H1 (cell line): ENCODE data around the gene PRAMEF14. TPM values are rescaled to one million over a fixed set of nuclear protein-coding genes. Genes with fewer than 3 reads are reported as not detected.
"Not testable (repeated sequence)": the region's sequence is repeated elsewhere in the genome, so short reads cannot be mapped to it uniquely, and the experiment has no call there.

Source experiments
- CTCF ChIA-PET: fragments of 300-600 bp; sonication (Branson Sonifier 250); formaldehyde crosslinking; loops from one replicate; lab custom pipeline; 2021; ENCODE audit not compliant: partially characterized antibody; lab: Charles Lee
- POLR2A ChIA-PET: fragments of 300-600 bp; sonication (Branson Sonifier 250); formaldehyde crosslinking; loops from one replicate; lab custom pipeline; 2021; ENCODE audit warnings: inconsistent platforms; ENCODE audit not compliant: partially characterized antibody; lab: Charles Lee
- DNase-seq, 2 experiments: peaks; one replicate each; pipeline versions ENCODE4 v3.0.0 to v3.0.0-alpha.2; 2010 to 2022; ENCODE audit warnings: low spot score in 2 of 2, low read depth in 1 of 2, mixed read lengths in 1 of 2
- FAIRE-seq: peaks from 2 replicates; lab custom pipeline; 2011; peaks lifted over from hg19 to GRCh38; lab: Jason Lieb, UNC
- H2AFZ ChIP-seq: 2 replicates; pipeline ENCODE4 v1.8.1; 2012; ENCODE audit warnings: low read length, inconsistent platforms
- H2AK5ac ChIP-seq: 2 replicates; pipeline ENCODE4 v1.6.1; 2013; ENCODE audit warnings: low read depth, low read length
- H2BK120ac ChIP-seq: replicated peaks from 2 replicates; pipeline ENCODE3; 2013; ENCODE audit warnings: low read depth, low read length, inconsistent platforms
- H2BK12ac ChIP-seq: 2 replicates; pipeline ENCODE4 v1.6.1; 2013; ENCODE audit warnings: low read depth, low read length
- H2BK15ac ChIP-seq: 2 replicates; pipeline ENCODE4 v1.6.1; 2013; ENCODE audit warnings: low read length
- H2BK20ac ChIP-seq: 2 replicates; pipeline ENCODE4 v1.6.1; 2013; ENCODE audit warnings: low read length
- H2BK5ac ChIP-seq: 2 replicates; pipeline ENCODE4 v1.6.1; 2013; ENCODE audit warnings: low read depth, low read length
- H3K14ac ChIP-seq: 2 replicates; pipeline ENCODE4 v1.6.1; 2013; ENCODE audit warnings: inconsistent platforms; ENCODE audit not compliant: insufficient read length
- H3K18ac ChIP-seq: 2 replicates; pipeline ENCODE4 v1.6.1; 2013; ENCODE audit warnings: low read length; ENCODE audit errors: extremely low read depth
- H3K23ac ChIP-seq: 2 replicates; pipeline ENCODE4 v1.6.1; 2013; ENCODE audit warnings: inconsistent platforms; ENCODE audit not compliant: insufficient read length
- H3K23me2 ChIP-seq: 2 replicates; pipeline ENCODE4 v1.6.1; 2013; ENCODE audit warnings: low read depth, low read length
- H3K27ac ChIP-seq: 2 replicates; pipeline ENCODE4 v1.6.1; 2011; ENCODE audit warnings: low read depth, low read length, inconsistent platforms
- H3K27me3 ChIP-seq, 4 experiments: replicated peaks in 1 of 4; 1 replicate in 1 of 4; 2 replicates in 3 of 4; pipeline versions ENCODE4 v1.6.1 to v1.8.1; 2011 to 2013; ENCODE audit warnings: low read length in 3 of 4, mild to moderate bottlenecking in 3 of 4, inconsistent platforms in 2 of 4, mixed read lengths in 2 of 4, moderate library complexity in 1 of 4; ENCODE audit not compliant: control insufficient read depth in 3 of 4, insufficient read depth in 3 of 4; ENCODE audit errors: extremely low read depth in 1 of 4
- H3K36me3 ChIP-seq, 4 experiments: 2 replicates each; pipeline versions ENCODE4 v1.6.1 to v1.8.1; 2011 to 2013; ENCODE audit warnings: mild to moderate bottlenecking in 4 of 4, low read length in 3 of 4, moderate library complexity in 2 of 4, control low read depth in 1 of 4, inconsistent platforms in 1 of 4; ENCODE audit not compliant: insufficient read depth in 4 of 4, control insufficient read depth in 2 of 4
- H3K4ac ChIP-seq: replicated peaks from 2 replicates; pipeline ENCODE3; 2013; ENCODE audit warnings: low read length, low read depth, mixed read lengths, inconsistent platforms; ENCODE audit not compliant: insufficient read length
- H3K4me1 ChIP-seq, 4 experiments: replicated peaks in 1 of 4; 1 replicate in 1 of 4; 2 replicates in 3 of 4; pipeline versions ENCODE4 v1.6.1 to v1.8.1; 2011 to 2013; ENCODE audit warnings: low read length in 3 of 4, inconsistent platforms in 2 of 4, mixed read lengths in 1 of 4; ENCODE audit not compliant: insufficient read depth in 4 of 4, control insufficient read depth in 3 of 4
- H3K4me2 ChIP-seq, 2 experiments: 2 replicates each; pipeline versions ENCODE4 v1.6.1 to v1.8.1; 2011 to 2013; ENCODE audit warnings: low read depth in 2 of 2, low read length in 2 of 2, control low read depth in 1 of 2, inconsistent platforms in 1 of 2, mild to moderate bottlenecking in 1 of 2; ENCODE audit not compliant: insufficient read depth in 1 of 2
- H3K4me3 ChIP-seq, 4 experiments: fragments of 200-600, 300-600 bp in 1 of 4; sonication (generic), shearing (Covaris generic), sonication (Bioruptor Twin) in 1 of 4; 2 replicates each; pipeline versions ENCODE4 v1.5.1 to v1.8.1; 2011 to 2016; ENCODE audit warnings: low read length in 4 of 4, low read depth in 3 of 4, control low read depth in 2 of 4, inconsistent platforms in 2 of 4, mild to moderate bottlenecking in 2 of 4, mixed read lengths in 1 of 4, moderate library complexity in 1 of 4; ENCODE audit not compliant: insufficient read depth in 2 of 4; ENCODE audit errors: extremely low read depth in 1 of 4
- H3K56ac ChIP-seq: replicated peaks from 2 replicates; pipeline ENCODE3; 2013; ENCODE audit warnings: low read depth, mild to moderate bottlenecking, mixed read lengths, low read length, inconsistent platforms; ENCODE audit not compliant: insufficient read length
- H3K79me1 ChIP-seq: 2 replicates; pipeline ENCODE4 v1.6.1; 2013; ENCODE audit warnings: low read depth, low read length, control low read depth
- H3K79me2 ChIP-seq, 2 experiments: 2 replicates each; pipeline versions ENCODE4 v1.6.1 to v1.8.1; 2012 to 2013; ENCODE audit warnings: low read length in 2 of 2, mild to moderate bottlenecking in 2 of 2, inconsistent platforms in 1 of 2; ENCODE audit not compliant: insufficient read depth in 2 of 2, control insufficient read depth in 1 of 2
- H3K9ac ChIP-seq, 4 experiments: replicated peaks in 1 of 4; 1 replicate in 1 of 4; 2 replicates in 3 of 4; pipeline versions ENCODE4 v1.6.1 to v1.8.1; 2011 to 2013; ENCODE audit warnings: low read depth in 3 of 4, low read length in 3 of 4, control low read depth in 2 of 4, mild to moderate bottlenecking in 2 of 4, moderate library complexity in 2 of 4, inconsistent platforms in 1 of 4; ENCODE audit errors: extremely low read depth in 1 of 4
- H3K9me3 ChIP-seq, 2 experiments: 2 replicates each; pipeline versions ENCODE4 v1.6.1 to v1.8.1; 2012 to 2013; ENCODE audit warnings: mild to moderate bottlenecking in 2 of 2, moderate library complexity in 2 of 2, control low read depth in 1 of 2, inconsistent platforms in 1 of 2, low read depth in 1 of 2, low read length in 1 of 2, mixed read lengths in 1 of 2; ENCODE audit not compliant: insufficient read depth in 2 of 2
- H4K20me1 ChIP-seq, 2 experiments: replicated peaks in 1 of 2; 2 replicates each; pipeline versions ENCODE3 to v1.8.1; 2011 to 2013; ENCODE audit warnings: inconsistent platforms in 2 of 2, low read length in 2 of 2, mild to moderate bottlenecking in 1 of 2; ENCODE audit not compliant: insufficient read depth in 2 of 2, control insufficient read depth in 1 of 2
- H4K5ac ChIP-seq: 2 replicates; pipeline ENCODE4 v1.6.1; 2013; ENCODE audit warnings: low read length, low read depth, mixed read lengths, inconsistent platforms; ENCODE audit not compliant: insufficient read length
- H4K8ac ChIP-seq: 2 replicates; pipeline ENCODE4 v1.8.0; 2013; ENCODE audit warnings: mild to moderate bottlenecking, moderate library complexity, low read length, inconsistent platforms; ENCODE audit not compliant: insufficient read depth; ENCODE audit errors: extremely low read depth
- H4K91ac ChIP-seq: replicated peaks from 2 replicates; pipeline ENCODE3; 2013; ENCODE audit warnings: low read length, mixed read lengths, inconsistent platforms; ENCODE audit not compliant: insufficient read length
- WGBS, 2 experiments: shearing (Covaris generic) in 1 of 2; methylation state at CpG; one replicate each; pipeline versions ENCODE4 v1.1.6 to v1.1.7; 2013 to 2015; ENCODE audit warnings: low lambda C conversion rate in 2 of 2, mixed read lengths in 2 of 2, inconsistent platforms in 1 of 2, low coverage in 1 of 2, missing lambda C conversion rate in 1 of 2; ENCODE audit not compliant: insufficient replicate concordance in 2 of 2, insufficient coverage in 1 of 2, insufficient read length in 1 of 2; ENCODE audit errors: extremely low coverage in 1 of 2, missing lambda C conversion rate in 1 of 2; 5-methylcytosine and 5-hydroxymethylcytosine counted together
- polyA plus RNA-seq, 7 experiments: library from polyadenylated mRNA; depleted of rRNA in 3 of 7; stranded (reverse) in 5 of 7; unstranded in 2 of 7; fragments of >200 nt in 5 of 7; fragments of 200-250 nt in 2 of 7; gene quantifications; 1 replicate in 5 of 7; 2 replicates in 1 of 7; 4 replicates in 1 of 7; pipeline versions ENCODE4 v1.2.1 to v1.2.3, GENCODE V29; 2011 to 2013; ENCODE audit warnings: missing spikeins in 2 of 7, mixed read lengths in 2 of 7
- total RNA-seq: library from RNA; stranded (reverse); fragmentation: NEBNext Ultra II Directional; extraction: Animal tissue kit (Norgen Biotek cat#: 25700); gene quantifications from 2 replicates; pipeline ENCODE4 v1.2.1, GENCODE V29; 2021

The PRAMEF14 gene
- total and polyA plus RNA-seq, 2 of the 8 experiments (the other 6 are each of a cell fraction or from before 2014, with no cell fraction given): not detected

DNA sequence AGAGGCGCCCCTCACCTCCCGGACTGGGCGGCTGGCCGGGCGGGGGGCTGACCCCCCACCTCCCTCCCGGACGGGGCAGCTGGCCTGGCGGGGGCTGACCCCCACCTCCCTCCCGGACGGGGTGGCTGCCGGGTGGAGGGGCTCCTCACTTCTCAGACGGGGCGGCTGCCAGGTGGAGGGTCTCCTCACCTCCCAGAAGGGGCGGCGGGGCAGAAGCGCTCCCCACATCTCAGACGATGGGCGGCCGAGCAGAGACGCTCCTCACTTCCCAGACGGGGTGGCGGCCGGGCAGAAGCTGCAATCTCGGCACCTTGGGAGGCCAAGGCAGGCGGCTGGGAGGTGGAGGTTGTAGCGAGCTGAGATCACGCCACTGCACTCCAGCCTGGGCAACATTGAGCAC lies 48.2 kb downstream of the PRAMEF14 start:
- H2BK12ac ChIP-seq, H3K9ac ChIP-seq, H4K5ac ChIP-seq, H3K79me2 ChIP-seq, H4K20me1 ChIP-seq, H2BK15ac ChIP-seq, H3K23ac ChIP-seq, FAIRE-seq, H2AK5ac ChIP-seq, H3K27ac ChIP-seq, POLR2A ChIA-PET, H3K4ac ChIP-seq, H3K4me1 ChIP-seq, H2AFZ ChIP-seq, H2BK5ac ChIP-seq, H4K91ac ChIP-seq, H3K23me2 ChIP-seq, CTCF ChIA-PET, H3K79me1 ChIP-seq, H2BK20ac ChIP-seq, H3K4me3 ChIP-seq, H4K8ac ChIP-seq, H3K27me3 ChIP-seq, H3K36me3 ChIP-seq, H3K4me2 ChIP-seq, H3K56ac ChIP-seq, DNase-seq, H3K18ac ChIP-seq, H2BK120ac ChIP-seq, H3K9me3 ChIP-seq, H3K14ac ChIP-seq: not testable (repeated sequence)
- no CpG with 5 or more reads among the region's 27 CpGs for WGBS, 2 experiments

DNA sequence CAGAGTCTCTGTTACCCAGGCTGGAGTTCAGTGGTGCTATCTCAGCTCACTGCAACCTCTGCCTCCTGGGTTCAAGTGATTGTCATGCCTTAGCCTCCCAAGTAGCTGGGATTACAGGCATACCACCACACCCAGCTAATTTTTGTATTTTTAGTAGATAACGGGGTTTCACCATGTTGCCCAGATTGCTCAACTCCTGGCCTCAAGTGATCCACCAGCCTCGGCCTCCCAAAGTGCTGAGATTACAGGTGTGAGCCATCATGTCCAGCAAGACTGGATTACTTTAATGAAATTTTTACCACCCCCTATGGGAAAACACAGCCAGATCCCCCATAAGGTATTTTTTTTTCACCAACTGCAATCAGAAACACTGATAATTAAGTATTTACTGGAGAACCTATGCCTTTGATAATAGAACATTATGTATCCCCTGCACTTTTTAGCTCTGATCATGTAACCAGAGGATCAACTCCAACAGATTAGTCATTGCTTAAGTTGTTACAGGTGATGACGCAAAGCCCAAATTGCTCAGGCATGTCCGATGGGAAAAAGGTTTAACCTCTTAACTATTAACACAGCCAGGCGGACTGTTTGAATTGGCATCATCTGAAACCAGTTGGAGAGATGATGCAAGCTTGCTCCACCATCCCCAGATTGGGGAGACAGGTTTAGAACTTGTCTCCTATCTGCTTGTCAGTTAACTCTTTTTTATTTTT lies 49.6 kb downstream of the PRAMEF14 start:
- H3K27me3 ChIP-seq, POLR2A ChIA-PET, H3K79me1 ChIP-seq, H2BK20ac ChIP-seq, H4K91ac ChIP-seq, H3K18ac ChIP-seq, H4K8ac ChIP-seq, H2AK5ac ChIP-seq, H2BK15ac ChIP-seq, H3K27ac ChIP-seq, CTCF ChIA-PET, H3K9me3 ChIP-seq, H2BK12ac ChIP-seq, H2AFZ ChIP-seq, DNase-seq, H3K14ac ChIP-seq, H3K4ac ChIP-seq, H3K79me2 ChIP-seq, H3K9ac ChIP-seq, FAIRE-seq, H3K4me3 ChIP-seq, H3K23ac ChIP-seq, H2BK120ac ChIP-seq, H3K4me1 ChIP-seq, H2BK5ac ChIP-seq, H3K56ac ChIP-seq, H3K23me2 ChIP-seq, H4K20me1 ChIP-seq, H3K4me2 ChIP-seq, H4K5ac ChIP-seq, H3K36me3 ChIP-seq: not testable (repeated sequence)
- WGBS, 2 experiments: 100% methylated on average over 1 of the region's 5 CpGs; no CpG with 5 or more reads in 1 of the 2 experiments
